HG03097 (cell line): ENCODE data around the gene FAM156A.
"Not testable (repeated sequence)": the region's sequence is repeated elsewhere in the genome, so short reads cannot be mapped to it uniquely, and the experiment has no call there.

Experiments used
- ATAC-seq: cut with Tn5 transposase; IDR thresholded peaks from one replicate; pipeline ENCODE4 v1.9.1; 2021; ENCODE audit not compliant: unreplicated experiment, low FRiP score

The FAM156A gene

GRCh38 chrX:52907137-52907536 is 51.2 kb downstream of the FAM156A start:
- ATAC-seq = not testable (repeated sequence)

- ATAC-seq = not testable (repeated sequence)
These were observed 52.2 kb downstream of the FAM156A start for GRCh38 chrX:52906072-52906471.

- not testable (repeated sequence) for ATAC-seq
These were observed 52.8 kb downstream of the FAM156A start for GRCh38 chrX:52905531-52905930.
